HEK293 (cell line): ENCODE measurements around the gene RTF2.

Source experiments
- CTCF ChIA-PET: fragments of 350-600 bp; formaldehyde crosslinking; extraction: SDS; loops from one replicate; lab custom pipeline; 2021; ENCODE audit warnings: antibody characterized with exemption; lab: Yijun Ruan, JAX
- POLR2A ChIA-PET: fragments of 300-600 bp; formaldehyde crosslinking; extraction: SDS; loops from one replicate; lab custom pipeline; 2020; ENCODE audit warnings: antibody characterized with exemption, inconsistent platforms; lab: Yijun Ruan, JAX
- H3K27ac ChIP-seq: fragments of 200-500 bp; sonication (Bioruptor generic); 2 replicates; pipeline ENCODE4 v1.5.1; 2014; ENCODE audit warnings: low read depth, low read length, control low read depth, inconsistent platforms; ENCODE audit errors: extremely low read depth
- H3K36me3 ChIP-seq, 2 experiments: fragments of 200-500 bp in 1 of 2; sonication (Bioruptor generic) in 1 of 2; 1 replicate in 1 of 2; 2 replicates in 1 of 2; pipeline ENCODE4 v1.5.1; 2014 to 2017; ENCODE audit warnings: inconsistent platforms in 2 of 2, low read length in 2 of 2; ENCODE audit not compliant: control insufficient read depth in 2 of 2, insufficient read depth in 1 of 2
- H3K4me1 ChIP-seq: fragments of 200-500 bp; sonication (Bioruptor generic); 2 replicates; pipeline ENCODE4 v1.5.1; 2014; ENCODE audit warnings: mild to moderate bottlenecking, low read length, inconsistent platforms; ENCODE audit not compliant: control insufficient read depth, insufficient read depth
- H3K4me3 ChIP-seq: 2 replicates; pipeline ENCODE4 v1.5.1; 2011; ENCODE audit warnings: low read depth, mild to moderate bottlenecking, control low read depth, low read length, moderate library complexity
- H3K9me3 ChIP-seq: fragments of 200-500 bp; sonication (Bioruptor generic); 2 replicates; pipeline ENCODE4 v1.5.1; 2014; ENCODE audit warnings: low read depth, low read length, inconsistent platforms; ENCODE audit not compliant: control insufficient read depth, insufficient read depth
- FEZF1 ChIP-seq: fragments of 450-650 bp; formaldehyde crosslinking; IDR thresholded peaks from 2 replicates; pipeline ENCODE4 v1.5.1; 2016; ENCODE audit warnings: missing biosample characterization, missing genetic modification characterization
- PBX3 ChIP-seq: sonication (generic); formaldehyde crosslinking; IDR thresholded peaks from 2 replicates; pipeline ENCODE4 v1.8.1; 2022; ENCODE audit warnings: mild to moderate bottlenecking, moderate library complexity, missing genetic modification reagents
- PRDM2 ChIP-seq: fragments of 450-650 bp; formaldehyde crosslinking; IDR thresholded peaks from 2 replicates; pipeline ENCODE4 v1.5.1; 2016; ENCODE audit warnings: missing biosample characterization, missing genetic modification characterization, borderline replicate concordance
- PRDM4 ChIP-seq: fragments of 450-650 bp; formaldehyde crosslinking; IDR thresholded peaks from 2 replicates; pipeline ENCODE4 v1.5.1; 2017; ENCODE audit warnings: missing biosample characterization, missing genetic modification characterization
- TSHZ1 ChIP-seq: fragments of 450-650 bp; formaldehyde crosslinking; IDR thresholded peaks from 2 replicates; pipeline ENCODE4 v1.5.1; 2016; ENCODE audit warnings: missing biosample characterization, missing genetic modification characterization, borderline replicate concordance
- YY1 ChIP-seq: fragments of 450-650 bp; formaldehyde crosslinking; IDR thresholded peaks from 2 replicates; pipeline ENCODE4 v1.5.1; 2018; ENCODE audit warnings: missing biosample characterization, missing genetic modification characterization
- ZBTB10 ChIP-seq: fragments of 450-650 bp; formaldehyde crosslinking; IDR thresholded peaks from 2 replicates; pipeline ENCODE4 v1.5.1; 2016; ENCODE audit warnings: missing biosample characterization, missing genetic modification characterization
- ZFP37 ChIP-seq: fragments of 450-650 bp; formaldehyde crosslinking; IDR thresholded peaks from 2 replicates; pipeline ENCODE4 v1.5.1; 2016; ENCODE audit warnings: missing biosample characterization, missing genetic modification characterization
- ZNF423 ChIP-seq: fragments of 450-650 bp; formaldehyde crosslinking; IDR thresholded peaks from 2 replicates; pipeline ENCODE4 v1.5.1; 2016; ENCODE audit warnings: missing biosample characterization, missing genetic modification characterization
- ZNF514 ChIP-seq: fragments of 450-650 bp; formaldehyde crosslinking; IDR thresholded peaks from 2 replicates; pipeline ENCODE4 v1.5.1; 2016; ENCODE audit warnings: missing biosample characterization, missing genetic modification characterization
- ZNF571 ChIP-seq: fragments of 450-650 bp; formaldehyde crosslinking; IDR thresholded peaks from 2 replicates; pipeline ENCODE4 v1.5.0; 2017; ENCODE audit warnings: missing biosample characterization, missing genetic modification characterization
- ZNF660 ChIP-seq: fragments of 450-650 bp; IDR thresholded peaks from 2 replicates; pipeline ENCODE4 v1.5.1; 2018; ENCODE audit warnings: missing biosample characterization, mild to moderate bottlenecking, missing genetic modification characterization

Gene RTF2

GRCh38 chr20:56488566-56488965 is 20.1 kb downstream of the RTF2 start:
- H3K4me1 ChIP-seq: no peaks in the 10 kb centered on the region
- no peaks in the 10 kb centered on the region for H3K9me3 ChIP-seq
- peaks cover 12 to 72% of the 10 kb centered on the region in 2 experiments; a peak in 2 of 3 replicates for H3K36me3 ChIP-seq
- H3K27ac ChIP-seq: no peak overlapping the region
- ChIA-PET POLR2A (no interaction called here), CTCF (interaction anchor here (0.7 kb wide), 1 partner anchor 26 kb away, joined by 3 read pairs; no protein-coding TSS in a partner anchor)
- TF ChIP-seq TSHZ1 (tag by site-specific recombination) (no peak), ZNF423 (tag by site-specific recombination) (no peak), ZNF660 (tag by site-specific recombination) (no peak), FEZF1 (tag by site-specific recombination) (no peak), PRDM4 (tag by site-specific recombination) (no peak), PBX3 (CRISPR knock-in tag) (no peak), YY1 (tag by site-specific recombination) (no peak), ZFP37 (tag by site-specific recombination) (no peak), ZNF571 (no peak), PRDM2 (tag by site-specific recombination) (no peak)
- TF ChIP-seq, all 188 proteins: peak for 0
- no peak overlapping the region for H3K4me3 ChIP-seq

GRCh38 chr20:56501116-56501515 is 32.7 kb downstream of the RTF2 start:
- Histone ChIP-seq H3K4me3 (no peak overlapping the region), H3K27ac (no peak overlapping the region), H3K9me3 (no peaks in the 10 kb centered on the region), H3K36me3 (peaks cover 0 to 30% of the 10 kb centered on the region in 2 experiments; a peak in 1 of 3 replicates), H3K4me1 (no peaks in the 10 kb centered on the region)
- POLR2A ChIA-PET: no interaction called here
- no peak for TF ChIP-seq ZNF514
- no peak for TF ChIP-seq ZBTB10 (tag by site-specific recombination)
- CTCF ChIA-PET: no interaction called here
